DOHH2 (cell line): ENCODE measurements around the gene UPF1.

ENCODE experiments used
- EZH2phosphoT487 ChIP-seq: fragments of 200-600 bp; sonication (generic); IDR thresholded peaks from 2 replicates; pipeline ENCODE4 v1.6.1; 2017; ENCODE audit warnings: borderline replicate concordance, mild to moderate bottlenecking, antibody characterized with exemption, low read length, moderate library complexity, mixed read lengths
- TF ChIP-seq, protein P1 (sequence below): fragments of 200-600 bp; sonication (generic); IDR thresholded peaks from one replicate; pipeline ENCODE4 v1.5.1; 2014; ENCODE audit warnings: antibody characterized with exemption, mild to moderate bottlenecking, low read depth, low read length; ENCODE audit not compliant: poor library complexity, severe bottlenecking

- TF ChIP-seq, protein P1, sequence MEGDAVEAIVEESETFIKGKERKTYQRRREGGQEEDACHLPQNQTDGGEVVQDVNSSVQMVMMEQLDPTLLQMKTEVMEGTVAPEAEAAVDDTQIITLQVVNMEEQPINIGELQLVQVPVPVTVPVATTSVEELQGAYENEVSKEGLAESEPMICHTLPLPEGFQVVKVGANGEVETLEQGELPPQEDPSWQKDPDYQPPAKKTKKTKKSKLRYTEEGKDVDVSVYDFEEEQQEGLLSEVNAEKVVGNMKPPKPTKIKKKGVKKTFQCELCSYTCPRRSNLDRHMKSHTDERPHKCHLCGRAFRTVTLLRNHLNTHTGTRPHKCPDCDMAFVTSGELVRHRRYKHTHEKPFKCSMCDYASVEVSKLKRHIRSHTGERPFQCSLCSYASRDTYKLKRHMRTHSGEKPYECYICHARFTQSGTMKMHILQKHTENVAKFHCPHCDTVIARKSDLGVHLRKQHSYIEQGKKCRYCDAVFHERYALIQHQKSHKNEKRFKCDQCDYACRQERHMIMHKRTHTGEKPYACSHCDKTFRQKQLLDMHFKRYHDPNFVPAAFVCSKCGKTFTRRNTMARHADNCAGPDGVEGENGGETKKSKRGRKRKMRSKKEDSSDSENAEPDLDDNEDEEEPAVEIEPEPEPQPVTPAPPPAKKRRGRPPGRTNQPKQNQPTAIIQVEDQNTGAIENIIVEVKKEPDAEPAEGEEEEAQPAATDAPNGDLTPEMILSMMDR = no peak
- TF ChIP-seq EZH2phosphoT487 = no peak
These were observed 24.1 kb downstream of the UPF1 start for GRCh38 chr19:18855647-18856384.
